NCI-H774 (cell line): ENCODE measurements around the gene ANO7.

ENCODE experiments used
- DNase-seq: peaks from one replicate; lab custom pipeline; 2025; lab: John Stamatoyannopoulos, UW

Gene ANO7

DNA sequence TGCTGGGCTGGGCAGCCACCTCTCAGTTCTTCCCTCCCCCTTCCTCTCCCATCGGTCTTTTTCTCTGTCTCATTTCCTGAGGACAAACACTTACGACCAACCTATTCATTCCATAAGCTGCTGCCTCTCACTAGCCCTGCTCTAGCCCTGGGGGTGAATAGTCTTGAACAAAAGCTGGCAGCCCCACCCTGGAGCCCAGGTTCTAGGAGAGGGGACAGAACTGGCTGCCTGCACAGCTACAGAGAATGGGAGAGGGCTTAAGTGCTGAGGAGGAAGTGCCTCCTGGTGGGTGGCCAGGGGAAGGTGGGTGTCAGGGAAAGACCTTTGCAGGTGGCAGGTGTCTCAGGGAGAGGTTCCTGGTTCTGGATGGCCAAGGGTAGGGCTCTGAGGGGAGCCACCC, 22.8 kb downstream of the ANO7 start:
- no peak for DNase-seq

DNA sequence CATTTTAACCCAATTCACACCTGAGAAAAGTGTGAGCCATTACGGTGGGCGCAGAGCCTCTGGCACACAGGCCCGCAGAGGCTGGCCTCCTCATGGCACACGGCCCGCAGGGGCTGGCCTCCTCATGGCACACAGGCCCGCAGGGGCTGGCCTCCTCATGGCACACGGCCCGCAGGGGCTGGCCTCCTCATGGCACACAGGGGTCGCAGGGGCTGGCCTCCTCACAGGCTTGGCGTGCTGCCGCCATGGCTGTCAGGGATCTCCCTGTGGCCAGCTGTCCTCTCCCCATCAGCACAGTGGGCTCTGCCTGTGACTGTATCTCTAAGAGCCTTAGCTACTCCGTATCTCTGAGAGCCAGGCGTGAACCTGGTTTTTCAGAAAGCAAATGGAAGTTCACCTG, 24.6 kb downstream of the ANO7 start:
- DNase-seq: no peak

DNA sequence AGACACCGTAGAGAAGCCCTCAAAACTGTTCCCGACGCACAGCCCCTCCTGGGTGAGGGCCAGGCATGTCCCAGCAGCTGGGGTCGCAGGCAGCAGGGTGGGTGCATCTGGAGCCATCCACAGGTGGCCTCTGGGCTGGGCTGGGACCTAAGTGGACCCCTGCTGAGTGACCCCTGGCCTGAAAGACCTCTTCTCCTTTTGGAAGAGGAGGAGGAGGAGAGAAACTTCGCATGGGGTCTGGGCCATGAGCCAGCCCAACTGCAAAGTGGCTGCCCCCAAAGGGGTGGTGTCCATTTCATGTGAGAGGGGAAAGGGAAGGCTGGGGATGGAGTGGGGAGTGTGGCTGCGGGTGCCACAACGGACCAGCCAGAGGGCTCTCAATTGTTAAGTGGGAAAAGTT, 25.1 kb downstream of the ANO7 start:
- no peak for DNase-seq

DNA sequence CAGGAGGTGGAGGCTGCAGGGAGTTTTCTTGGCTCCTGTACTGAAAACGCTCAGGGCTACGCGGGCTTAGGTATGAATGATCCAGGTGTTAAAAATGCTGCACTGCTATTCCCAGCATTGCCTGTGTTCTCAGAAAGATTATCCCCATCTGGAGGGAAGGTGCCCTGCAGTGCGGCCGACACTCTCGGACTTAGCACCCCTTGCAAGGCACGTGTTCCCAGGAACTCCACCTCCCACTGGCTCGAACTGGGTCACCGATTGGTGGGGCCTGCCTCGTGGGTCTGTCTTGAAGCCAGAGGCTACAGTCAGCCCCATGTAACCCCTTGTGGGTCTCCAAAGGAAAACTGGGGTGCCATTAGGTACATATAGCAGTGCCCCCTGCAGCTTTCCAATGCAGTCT, 25.7 kb downstream of the ANO7 start:
- no peak for DNase-seq

DNA sequence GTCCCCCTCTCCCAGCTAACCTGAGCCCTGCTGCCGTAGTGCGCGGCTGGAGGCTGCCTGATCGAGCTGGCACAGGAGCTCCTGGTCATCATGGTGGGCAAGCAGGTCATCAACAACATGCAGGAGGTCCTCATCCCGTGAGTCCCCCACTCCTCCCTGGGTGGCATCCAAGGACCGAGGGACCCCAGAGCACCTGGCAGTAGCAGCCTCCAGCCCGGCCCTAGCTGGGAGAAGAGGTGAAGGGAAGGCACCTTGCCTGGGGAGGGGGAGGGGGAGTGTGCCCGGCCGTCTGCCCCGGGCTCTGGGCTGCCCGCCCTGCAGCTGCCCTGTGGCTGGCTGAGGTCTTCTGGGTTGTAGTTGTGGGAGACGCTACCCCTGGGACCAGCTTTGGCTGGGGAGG, 26.3 kb downstream of the ANO7 start:
- DNase-seq: no peak

DNA sequence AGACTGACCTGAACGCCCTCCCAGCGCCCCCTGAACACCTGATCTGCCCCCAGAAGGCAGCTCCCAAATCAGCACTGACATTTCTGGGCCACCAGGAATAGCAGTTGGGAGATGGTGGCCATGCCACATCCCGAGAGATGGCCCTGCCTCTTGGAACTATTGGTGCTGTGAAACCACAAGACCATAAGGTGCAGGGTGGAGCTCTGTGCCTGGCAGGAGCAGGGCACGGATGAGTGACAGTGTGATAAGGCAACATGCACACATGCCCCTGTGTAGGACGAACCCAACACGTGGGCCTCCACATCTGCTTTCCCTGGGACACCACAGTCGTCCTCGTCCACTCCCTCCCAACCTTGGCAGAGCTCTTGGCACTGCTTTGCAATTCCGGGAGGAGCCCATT, 26.9 kb downstream of the ANO7 start:
- DNase-seq: no peak

DNA sequence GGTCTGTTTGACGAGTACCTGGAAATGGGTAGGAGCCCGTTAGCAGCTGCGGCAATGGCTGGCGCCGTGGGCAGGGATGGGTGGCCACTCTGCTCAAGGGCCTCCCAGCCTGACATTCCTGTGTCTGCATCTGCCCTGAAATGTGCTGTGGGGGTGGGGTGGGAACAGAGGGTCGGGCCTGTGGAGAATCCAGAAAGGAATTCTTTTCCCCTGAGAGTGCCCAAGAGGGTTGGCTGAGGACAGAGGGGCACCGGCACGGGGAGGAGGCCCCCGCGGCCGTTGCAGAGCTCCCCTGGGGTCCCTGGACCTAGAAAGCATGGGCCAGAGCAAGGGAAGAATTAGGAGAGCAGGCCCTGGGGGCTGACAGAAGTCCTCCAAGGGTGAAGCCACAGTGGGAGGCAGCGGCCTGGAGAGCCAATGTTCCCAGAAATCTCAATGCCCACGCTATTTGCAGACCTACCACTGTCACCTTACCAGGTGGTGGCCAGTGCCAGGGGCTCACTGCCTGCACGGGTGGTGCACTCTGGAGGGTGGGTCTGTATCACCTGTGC, 27.8 kb downstream of the ANO7 start:
- DNase-seq: no peak

DNA sequence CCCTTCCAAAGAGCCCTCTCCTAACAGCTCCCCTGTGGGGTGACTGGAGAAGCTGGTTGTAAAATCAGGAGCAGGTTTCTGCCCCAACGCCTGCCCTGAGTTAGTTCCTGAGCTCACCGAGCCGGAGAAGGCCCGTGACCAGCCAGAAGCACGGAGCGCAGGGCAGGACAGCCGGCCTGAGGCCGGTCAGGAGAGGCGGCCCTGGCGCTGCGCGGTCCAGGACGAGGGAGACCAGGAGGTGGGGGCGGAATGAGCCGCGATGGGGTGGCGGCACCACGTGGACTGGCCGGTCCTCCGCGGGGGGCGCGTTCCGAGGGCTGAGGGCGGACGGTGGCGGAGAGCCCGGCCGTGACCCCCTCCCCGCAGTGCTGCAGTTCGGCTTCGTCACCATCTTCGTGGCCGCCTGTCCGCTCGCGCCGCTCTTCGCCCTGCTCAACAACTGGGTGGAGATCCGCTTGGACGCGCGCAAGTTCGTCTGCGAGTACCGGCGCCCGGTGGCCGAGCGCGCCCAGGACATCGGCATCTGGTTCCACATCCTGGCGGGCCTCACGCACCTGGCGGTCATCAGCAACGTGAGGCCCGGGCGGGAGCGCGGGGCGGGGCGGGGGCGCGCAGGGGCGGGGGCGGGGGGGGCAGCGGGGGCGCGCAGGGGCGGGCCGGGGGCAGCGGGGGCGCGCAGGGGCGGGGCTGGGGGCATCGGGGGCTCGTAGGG, 29.0 kb downstream of the ANO7 start:
- peak; percentile 60 for DNase-seq

DNA sequence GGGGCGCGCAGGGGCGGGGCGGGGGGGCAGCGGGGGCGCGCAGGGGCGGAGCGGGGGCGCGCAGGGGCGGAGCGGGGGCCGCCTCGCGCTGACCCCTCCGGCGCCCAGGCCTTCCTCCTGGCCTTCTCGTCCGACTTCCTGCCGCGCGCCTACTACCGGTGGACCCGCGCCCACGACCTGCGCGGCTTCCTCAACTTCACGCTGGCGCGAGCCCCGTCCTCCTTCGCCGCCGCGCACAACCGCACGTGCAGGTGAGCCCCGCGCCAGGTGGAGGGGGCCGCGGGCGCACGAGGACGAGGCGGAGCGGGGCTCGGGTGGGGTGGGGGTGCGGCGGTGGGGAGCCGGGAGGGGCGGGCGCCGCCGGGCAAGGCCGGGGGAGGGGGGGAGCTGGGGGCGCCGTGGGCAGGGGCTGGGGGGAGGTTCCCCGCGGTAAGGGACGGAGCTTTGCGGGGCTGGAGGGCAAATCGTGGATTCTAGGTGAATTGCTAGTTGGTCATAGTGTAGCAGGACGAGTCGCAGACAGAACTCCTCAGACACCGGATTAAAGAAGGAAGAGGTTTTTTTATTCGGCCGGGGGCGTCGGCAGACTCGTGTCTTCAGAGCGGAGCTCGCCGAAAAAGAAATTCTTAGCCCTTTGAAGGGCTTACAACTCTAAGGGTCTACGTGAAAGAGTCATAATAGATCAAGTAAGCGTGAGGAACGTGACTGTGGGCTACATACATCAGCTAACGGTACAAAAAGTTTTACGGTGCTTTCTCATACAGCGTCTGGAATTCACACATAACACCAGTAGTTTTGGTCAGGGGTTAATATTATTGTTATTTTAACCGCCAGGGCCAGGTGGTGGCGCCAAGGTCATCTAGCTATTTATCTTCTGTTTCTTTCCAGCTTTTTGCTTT, 29.9 kb downstream of the ANO7 start:
- DNase-seq: peak; percentile 44

DNA sequence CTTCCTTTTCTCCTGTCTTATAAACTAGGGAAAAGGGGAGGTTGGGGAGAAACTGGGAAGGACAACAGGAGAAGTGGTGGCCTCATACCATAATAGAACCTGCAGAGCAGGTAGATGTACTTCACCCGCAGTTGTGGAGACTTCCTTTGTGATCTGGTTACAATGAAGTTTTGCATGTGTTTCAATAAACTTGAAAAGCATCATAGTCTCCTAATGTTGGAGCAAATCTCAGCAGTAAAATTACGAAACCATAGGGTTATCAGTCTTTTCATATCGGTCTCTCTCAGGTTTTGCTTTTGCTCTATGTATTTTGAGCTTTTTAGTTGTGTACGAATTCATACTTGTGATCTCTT, 30.5 kb downstream of the ANO7 start:
- DNase-seq: no peak

DNA sequence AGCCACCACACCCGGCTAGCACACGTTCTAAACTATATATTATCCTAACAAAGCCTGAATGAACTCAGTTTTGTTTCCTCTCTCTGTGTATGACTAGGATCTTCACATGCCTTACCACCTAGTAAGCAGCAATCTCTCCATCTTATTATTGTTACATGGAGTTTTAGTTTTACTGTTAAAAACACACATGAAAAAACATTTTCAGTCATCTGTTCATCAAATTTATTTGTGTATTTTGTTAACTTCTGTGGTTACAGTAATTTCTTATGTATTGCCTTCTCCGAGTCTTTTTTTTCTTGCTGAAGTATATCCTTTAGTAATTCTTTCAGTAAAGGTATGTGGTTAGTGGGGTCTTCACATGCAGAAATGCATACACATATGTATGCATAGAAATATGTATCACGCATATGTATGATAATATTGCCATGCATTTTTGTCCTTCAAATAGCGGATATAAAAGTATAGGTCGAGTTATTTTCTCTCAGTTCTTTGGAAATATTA, 31.4 kb downstream of the ANO7 start:
- no peak for DNase-seq

DNA sequence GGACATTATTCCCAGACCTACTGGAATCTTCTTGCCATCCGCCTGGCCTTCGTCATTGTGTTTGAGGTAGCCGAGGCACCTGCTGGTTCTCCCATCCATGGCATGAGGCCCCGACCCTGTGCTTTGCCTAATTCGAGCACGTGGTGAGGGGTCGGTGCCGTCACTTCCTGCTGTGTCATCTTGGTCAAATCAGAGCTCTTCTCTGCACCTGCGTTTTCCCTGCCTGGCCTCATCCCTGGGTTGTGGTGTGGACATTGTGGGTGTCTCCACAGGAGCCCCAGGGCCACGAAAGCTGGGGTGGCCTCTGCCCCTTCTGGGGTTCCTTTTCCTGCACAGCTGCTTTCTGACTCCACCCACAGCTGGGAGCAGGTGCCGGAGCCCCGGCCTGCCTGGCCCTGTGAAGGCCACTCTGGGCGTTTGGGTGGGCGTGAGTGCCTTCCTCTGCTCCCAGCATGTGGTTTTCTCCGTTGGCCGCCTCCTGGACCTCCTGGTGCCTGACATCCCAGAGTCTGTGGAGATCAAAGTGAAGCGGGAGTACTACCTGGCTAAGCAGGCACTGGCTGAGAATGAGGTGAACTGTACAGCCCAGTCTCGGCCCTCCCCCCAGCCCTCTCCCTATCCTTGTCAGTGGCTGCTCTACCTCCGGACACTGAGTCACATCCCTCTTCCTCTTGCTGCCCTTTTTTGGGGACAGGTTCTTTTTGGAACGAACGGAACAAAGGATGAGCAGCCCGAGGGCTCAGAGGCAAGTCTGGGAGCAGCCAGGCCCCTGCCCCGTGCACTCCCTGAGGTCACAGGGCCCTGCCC, 34.9 kb downstream of the ANO7 start:
- no peak for DNase-seq

DNA sequence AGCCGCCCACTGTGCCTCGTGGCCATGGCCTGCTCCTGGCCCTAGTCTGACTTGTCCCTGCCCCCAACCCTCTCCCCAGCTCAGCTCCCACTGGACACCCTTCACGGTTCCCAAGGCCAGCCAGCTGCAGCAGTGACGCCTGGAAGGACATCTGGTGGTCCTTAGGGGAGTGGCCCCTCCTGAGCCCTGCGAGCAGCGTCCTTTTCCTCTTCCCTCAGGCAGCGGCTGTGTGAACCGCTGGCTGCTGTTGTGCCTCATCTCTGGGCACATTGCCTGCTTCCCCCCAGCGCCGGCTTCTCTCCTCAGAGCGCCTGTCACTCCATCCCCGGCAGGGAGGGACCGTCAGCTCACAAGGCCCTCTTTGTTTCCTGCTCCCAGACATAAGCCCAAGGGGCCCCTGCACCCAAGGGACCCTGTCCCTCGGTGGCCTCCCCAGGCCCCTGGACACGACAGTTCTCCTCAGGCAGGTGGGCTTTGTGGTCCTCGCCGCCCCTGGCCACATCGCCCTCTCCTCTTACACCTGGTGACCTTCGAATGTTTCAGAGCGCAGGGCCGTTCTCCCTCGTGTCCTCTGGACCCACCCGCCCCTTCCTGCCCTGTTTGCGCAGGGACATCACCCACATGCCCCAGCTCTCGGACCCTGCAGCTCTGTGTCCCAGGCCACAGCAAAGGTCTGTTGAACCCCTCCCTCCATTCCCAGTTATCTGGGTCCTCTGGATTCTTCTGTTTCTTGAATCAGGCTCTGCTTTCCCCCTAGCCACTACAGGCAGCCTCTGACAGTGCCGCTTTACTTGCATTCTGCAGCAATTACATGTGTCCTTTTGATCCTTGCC, 35.8 kb downstream of the ANO7 start:
- no peak for DNase-seq

DNA sequence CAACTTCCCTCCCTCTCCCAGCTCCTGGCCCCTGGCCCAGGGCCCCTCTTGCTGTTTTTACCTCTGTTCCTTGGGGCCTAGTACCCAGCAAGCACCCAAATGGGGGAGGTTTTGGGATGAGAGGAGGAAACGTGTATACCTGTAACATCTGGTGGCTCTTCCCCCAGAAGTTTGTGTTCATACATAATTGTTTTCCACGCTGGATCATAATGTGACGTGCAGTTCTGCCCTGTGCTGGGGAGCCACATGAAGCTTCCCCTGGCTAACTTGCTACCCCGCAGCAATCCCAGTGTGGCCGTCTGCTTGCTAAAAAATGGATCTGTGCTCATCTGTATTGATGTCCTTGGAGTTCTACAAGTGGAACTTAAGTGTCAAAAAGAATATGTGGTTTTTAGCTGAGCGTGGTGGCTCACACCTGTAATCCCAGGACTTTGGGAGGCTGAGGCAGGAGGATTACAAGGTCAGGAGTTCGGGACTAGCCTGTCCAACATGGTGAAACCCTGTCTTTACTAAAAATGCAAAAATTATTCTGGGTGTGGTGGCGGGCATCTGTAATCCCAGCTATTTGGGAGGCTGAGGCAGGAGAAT, 36.5 kb downstream of the ANO7 start:
- no peak for DNase-seq

DNA sequence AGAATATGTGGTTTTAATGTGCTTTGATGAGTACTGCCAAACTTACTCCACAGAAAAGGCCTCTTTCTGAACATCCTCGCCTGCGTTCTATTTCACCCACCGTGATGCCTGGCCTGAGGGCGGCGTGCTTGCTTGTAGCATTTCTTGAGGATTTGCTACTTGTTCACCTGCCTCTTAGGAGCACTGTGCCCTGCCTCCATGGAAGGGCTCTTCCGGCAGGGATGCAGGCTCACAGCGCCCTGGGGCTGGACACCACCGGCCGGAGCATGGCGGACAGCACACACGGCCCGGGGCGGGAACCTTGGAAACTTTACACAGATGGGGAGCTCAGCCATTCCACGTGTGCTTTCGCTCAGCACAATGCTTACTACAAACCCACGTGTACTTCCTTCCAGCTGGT, 37.1 kb downstream of the ANO7 start:
- DNase-seq: no peak

DNA sequence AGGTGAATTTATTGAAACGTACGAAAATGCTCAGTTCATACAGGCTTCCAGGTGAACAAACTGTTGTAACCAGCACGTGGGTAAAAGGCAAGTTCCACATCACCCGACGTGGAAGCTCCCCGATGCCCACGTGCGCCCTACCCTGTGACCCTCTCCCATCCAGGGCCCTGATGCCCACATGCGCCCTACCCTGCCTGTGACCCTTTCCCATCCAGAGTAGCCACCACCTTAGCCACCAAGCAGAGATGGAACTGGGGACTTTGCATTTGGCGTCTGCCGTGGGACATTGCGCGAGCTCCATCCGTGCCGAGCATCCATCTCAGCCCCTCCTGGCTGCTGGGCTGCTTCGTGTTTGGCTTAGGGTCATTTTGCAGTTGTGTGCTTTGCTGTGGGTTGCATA, 37.5 kb downstream of the ANO7 start:
- no peak for DNase-seq

DNA sequence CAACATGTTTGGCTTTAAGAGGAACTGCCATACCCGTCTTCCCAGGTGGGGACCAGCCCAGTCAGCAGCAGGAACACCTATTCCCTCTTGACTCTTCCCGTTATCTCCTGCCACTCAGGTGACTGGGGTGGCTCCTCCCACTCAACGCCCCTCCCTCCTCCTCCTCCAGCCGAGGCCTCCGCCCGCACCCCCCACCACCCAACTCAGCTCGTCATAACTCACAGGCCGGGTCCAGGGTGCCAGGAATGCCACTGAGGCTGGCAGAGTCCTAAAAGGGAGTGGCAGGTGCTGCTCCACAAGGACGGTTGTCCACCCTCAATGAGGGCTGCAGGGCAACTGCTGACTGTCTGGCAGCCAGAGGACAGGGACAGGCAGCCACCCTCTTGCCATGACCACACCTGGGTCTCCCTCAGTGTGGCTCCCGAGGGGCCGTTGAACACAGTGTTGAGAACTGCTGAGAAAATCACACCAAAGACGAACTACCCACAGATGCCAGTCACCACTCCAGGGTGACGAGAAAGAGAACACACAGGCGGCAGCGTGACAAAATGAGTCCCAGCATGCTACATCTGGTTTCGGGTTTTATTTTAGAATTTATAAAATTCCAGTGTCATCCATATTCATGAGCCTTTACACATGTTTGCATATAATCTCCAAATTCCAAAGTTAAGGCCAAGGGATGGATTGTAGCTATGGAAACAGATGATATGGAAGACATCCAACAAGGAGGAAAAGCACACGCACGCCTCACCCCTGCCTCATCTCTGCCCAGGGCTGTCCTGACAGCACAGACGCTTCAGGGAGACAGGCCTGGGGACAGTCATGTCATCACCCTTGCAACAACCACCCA, 38.5 kb downstream of the ANO7 start:
- DNase-seq: no peak

DNA sequence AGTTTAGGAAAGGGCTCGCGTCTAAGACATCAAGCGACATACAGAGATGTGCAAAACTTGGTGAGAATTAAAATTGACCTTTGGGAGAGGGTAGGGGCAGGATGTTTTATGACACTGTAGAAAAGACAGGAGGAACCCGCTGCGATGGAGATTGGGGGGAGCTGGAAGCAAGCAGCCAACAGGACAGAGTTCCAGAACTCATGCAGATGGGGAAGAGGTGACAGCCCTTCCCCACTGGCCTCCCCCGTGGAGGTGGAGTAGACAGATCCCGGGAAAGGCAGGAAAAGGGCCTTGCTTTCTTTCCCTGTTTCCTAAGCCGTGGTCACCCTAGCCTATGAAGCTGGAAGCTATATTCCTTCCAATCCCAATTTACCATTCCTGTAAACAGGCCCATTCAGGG, 39.1 kb downstream of the ANO7 start:
- DNase-seq: no peak

DNA sequence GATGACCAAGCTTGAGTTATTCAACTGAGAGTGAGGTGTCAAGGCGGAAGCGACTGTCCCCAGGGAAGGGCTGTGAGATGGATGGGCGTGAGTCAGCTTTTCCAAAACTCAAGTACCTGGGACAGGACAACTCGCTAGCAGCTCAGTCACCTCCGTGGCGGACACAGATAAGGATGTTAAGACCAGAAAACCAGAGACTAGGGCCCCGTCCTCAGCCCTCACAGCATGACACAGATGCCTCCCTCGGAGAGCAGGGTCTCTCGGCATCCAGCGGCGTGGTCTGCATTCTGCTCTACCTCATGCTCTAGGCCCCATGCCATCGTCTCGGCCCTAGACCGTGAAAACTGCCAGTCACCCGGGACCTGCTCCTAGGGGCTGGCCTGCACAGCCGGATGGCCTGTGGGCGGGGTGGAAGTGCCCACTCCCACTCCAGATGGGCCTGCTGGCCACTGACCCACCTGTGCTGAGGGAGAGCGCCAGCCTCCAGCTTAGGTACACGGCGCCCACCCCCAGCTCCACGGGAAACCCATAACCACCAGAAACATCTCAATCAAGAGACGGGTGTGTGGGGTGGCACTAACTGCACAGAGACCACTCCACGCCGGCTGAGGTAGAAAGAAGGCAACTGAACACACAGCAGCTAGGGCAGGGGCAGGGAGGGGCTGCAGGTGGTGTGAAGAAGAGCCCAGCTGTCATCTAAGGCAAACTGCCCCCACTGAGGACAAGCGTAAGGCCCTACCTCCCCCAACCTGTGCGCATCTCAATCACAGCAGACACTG, 39.8 kb downstream of the ANO7 start:
- no peak for DNase-seq
